IPS-20b (cell line): ENCODE measurements around the gene HOXB5.

Experiments used
- H3K27ac ChIP-seq: one replicate; pipeline ENCODE4 v1.5.1; 2013; ENCODE audit warnings: low read length
- H3K27me3 ChIP-seq: 2 replicates; pipeline ENCODE4 v1.6.1; 2013; ENCODE audit warnings: mild to moderate bottlenecking, low read length, inconsistent platforms; ENCODE audit not compliant: insufficient read depth
- H3K36me3 ChIP-seq: 2 replicates; pipeline ENCODE4 v1.6.1; 2013; ENCODE audit warnings: low read depth, mild to moderate bottlenecking, inconsistent platforms, low read length, moderate library complexity; ENCODE audit not compliant: insufficient read depth
- H3K4me1 ChIP-seq: 2 replicates; pipeline ENCODE4 v1.6.1; 2013; ENCODE audit warnings: mild to moderate bottlenecking, control low read depth, inconsistent platforms, low read length, moderate library complexity; ENCODE audit not compliant: insufficient read depth
- H3K4me3 ChIP-seq: 2 replicates; pipeline ENCODE4 v1.5.1; 2013; ENCODE audit warnings: mild to moderate bottlenecking, low read length, inconsistent platforms
- H3K9ac ChIP-seq: 2 replicates; pipeline ENCODE4 v1.6.1; 2013; ENCODE audit warnings: low read depth, mild to moderate bottlenecking, inconsistent platforms, low read length, moderate library complexity
- H3K9me3 ChIP-seq: 2 replicates; pipeline ENCODE4 v1.6.1; 2013; ENCODE audit warnings: mild to moderate bottlenecking, low read depth, low read length, inconsistent platforms; ENCODE audit not compliant: insufficient read depth

Gene HOXB5

DNA sequence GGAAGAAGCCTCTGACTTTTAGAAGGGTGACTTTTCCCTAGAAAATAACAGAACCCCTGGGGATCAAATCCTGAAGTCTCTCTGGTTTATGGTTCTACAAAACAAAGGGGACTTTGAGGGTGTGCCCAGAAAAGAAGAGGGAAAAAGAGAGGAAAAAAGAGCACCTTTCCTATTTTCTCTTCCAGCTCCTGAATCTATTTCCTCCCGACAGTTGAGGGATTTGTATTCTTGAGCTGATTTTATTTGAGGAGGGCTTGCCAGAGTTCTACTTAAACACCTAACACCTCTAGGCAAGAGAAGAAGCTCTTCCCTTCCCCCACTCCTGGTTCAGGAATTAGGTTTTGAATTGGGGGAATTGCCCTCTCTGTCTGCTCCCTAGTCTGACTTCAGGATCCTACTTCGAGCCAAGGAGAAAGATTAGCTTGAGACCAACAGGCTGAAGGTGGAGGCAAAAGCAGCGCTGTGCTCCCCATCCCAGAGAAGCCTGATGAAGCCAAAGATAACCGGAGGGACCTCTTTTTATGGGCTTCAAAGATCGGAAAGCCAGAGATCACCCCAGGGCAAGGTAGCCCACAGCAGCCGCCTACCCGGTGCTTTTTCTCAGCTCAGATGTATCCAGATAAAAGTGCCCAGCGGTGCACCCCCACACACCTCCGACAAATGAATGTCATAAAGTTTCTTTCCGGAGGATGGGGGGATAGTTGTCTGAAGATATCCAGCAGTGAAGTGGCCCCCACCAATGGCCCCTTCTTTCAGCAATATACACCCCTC, 4.3 kb downstream of the HOXB5 start:
- H3K27ac ChIP-seq = no peak overlapping the region
- no peak overlapping the region for H3K9ac ChIP-seq
- H3K27me3 ChIP-seq = peaks cover 100% of the 10 kb centered on the region

DNA sequence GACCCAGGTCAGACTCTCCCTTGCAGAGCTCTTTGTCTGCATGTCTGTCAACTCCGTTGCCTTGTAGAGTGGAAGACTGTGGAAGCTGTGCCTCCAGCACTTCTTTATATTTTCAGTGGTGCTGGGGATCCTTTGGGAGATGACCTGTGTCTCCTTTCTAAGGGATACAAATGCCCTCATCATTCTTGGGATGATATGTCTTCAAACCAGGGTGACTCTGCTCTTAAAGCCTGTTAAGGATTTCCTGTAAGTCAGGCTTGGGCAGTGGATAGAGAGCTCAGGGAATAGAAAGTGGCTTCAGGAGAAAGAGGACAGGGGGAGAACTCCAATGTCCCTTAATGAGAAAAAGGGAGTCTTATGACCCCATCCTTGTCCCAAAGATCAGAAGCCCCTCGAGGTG, 5.1 kb downstream of the HOXB5 start:
- Histone ChIP-seq H3K4me3 (no peak overlapping the region), H3K4me1 (no peaks in the 10 kb centered on the region), H3K27me3 (peaks cover 100% of the 10 kb centered on the region), H3K27ac (no peak overlapping the region), H3K36me3 (no peaks in the 10 kb centered on the region), H3K9me3 (peaks cover 3% of the 10 kb centered on the region; the same call in 1 of the 2 replicates), H3K9ac (no peak overlapping the region)

More for the DNA sequence above, 4.3 kb downstream of the HOXB5 start:
- Histone ChIP-seq H3K4me1 (peaks cover 3% of the 10 kb centered on the region; the same call in 1 of the 2 replicates), H3K9me3 (peaks cover 3% of the 10 kb centered on the region; the same call in 1 of the 2 replicates), H3K36me3 (no peaks in the 10 kb centered on the region), H3K4me3 (no peak overlapping the region)

DNA sequence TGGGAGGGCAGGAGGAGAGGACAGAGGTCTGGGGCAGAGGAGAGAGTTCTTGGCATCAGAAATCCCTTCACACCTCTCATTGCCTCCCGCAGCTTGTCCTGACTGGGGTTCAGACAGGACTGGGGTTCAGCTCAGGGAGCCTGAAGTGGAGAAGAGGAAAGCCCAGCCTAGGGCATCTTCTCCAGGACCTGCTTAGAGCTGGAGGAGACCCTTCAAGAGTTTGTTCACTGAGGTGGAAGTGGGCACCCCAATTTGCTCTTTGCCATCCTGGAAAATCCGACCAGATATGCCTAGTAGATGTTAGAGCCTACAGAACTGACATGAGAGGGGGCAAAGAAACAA, 5.5 kb downstream of the HOXB5 start:
- peaks cover 3% of the 10 kb centered on the region; the same call in 1 of the 2 replicates for H3K9me3 ChIP-seq
- no peaks in the 10 kb centered on the region for H3K36me3 ChIP-seq
- no peak overlapping the region for H3K4me3 ChIP-seq
- no peaks in the 10 kb centered on the region for H3K4me1 ChIP-seq
- no peak overlapping the region for H3K27ac ChIP-seq
- H3K27me3 ChIP-seq = peaks cover 100% of the 10 kb centered on the region
- H3K9ac ChIP-seq = no peak overlapping the region

DNA sequence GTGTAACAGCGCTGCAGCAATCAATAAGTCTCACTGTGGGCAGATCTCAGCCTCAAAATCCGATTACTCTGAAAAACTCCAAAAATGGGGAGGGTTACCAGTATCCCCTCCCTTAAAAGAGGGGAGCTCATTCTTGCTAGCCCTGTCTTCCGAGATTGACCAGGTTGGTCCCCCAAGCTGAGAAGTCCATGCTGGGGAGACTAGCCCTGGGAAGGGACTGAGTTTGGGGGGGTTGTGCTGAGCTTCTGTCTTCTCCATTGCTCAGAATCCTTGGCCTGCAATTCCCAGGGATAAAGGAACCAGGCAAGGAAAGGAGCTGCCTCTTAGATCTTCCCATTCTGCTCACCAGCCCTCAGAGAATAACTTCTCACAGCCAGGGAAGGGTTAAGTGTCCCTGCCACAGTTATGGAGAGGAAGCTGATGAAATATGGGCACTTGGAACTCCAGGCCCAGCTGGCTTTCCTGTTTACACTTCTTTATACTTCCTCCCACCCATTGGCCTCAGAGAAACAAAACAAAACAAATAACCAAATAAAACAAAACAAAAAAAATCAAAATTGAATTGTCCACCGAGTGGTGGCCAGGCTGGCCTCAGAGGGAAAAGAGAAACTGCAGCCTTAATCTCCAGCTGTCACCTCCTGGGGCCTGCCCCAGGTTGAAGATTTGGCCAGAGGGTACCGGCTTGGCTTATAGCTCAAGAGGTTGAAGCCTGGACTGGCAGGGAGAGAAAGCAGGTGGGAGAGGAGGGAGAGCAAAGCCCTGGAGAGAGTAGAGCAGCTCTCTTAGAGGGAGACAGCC, 6.1 kb downstream of the HOXB5 start:
- H3K9me3 ChIP-seq = peaks cover 5% of the 10 kb centered on the region; the same call in 1 of the 2 replicates
- peaks cover 100% of the 10 kb centered on the region for H3K27me3 ChIP-seq
- H3K36me3 ChIP-seq = no peaks in the 10 kb centered on the region
- no peaks in the 10 kb centered on the region for H3K4me1 ChIP-seq
- no peak overlapping the region for H3K9ac ChIP-seq
- H3K4me3 ChIP-seq = no peak overlapping the region
- H3K27ac ChIP-seq = no peak overlapping the region

DNA sequence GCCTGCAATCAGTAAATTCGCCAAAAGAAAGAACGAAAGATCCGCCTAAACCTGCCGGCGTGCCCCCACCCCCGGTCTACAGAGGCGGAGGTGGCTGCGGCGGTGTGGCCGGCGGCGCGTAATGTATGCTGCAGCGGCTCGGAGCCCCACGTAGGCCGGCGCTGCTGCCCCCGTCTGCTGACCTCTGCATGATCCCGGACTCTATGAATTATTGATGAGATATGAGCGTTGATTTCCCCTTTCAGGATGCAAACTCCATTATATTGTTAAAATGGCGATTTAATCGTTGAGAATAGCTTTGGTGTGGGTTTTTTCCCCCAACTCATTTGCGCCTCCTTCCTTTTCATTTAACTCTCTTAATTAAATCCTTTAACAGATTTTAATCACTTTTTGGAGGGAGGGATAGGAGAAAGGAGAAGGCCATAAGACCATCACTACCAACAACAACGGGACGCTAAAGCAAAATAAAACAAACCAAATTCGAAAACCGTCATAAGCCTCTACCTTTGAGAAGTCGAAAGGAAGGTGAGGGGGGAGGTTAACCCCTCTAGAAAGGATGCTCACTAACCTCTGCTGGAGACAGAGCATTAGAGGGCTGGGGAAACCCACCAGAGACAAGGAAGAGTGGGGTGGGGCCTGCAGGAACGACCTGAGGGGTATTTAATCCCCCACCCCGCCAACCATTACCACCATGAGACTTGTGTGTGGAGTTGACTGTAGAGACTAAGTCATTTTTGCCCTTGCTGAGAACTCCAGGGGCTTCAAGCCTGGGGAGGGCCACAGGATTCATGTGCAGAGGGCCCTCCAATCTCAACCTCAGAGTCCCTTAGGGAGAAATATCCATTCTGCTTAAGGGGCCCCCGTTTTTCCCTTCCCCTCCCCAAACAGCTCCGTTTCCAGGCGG, 7.0 kb downstream of the HOXB5 start:
- Histone ChIP-seq H3K4me1 (no peaks in the 10 kb centered on the region), H3K27me3 (peaks cover 100% of the 10 kb centered on the region), H3K9me3 (peaks cover 7% of the 10 kb centered on the region; the same call in 1 of the 2 replicates), H3K9ac (no peak overlapping the region), H3K27ac (no peak overlapping the region), H3K36me3 (no peaks in the 10 kb centered on the region), H3K4me3 (no peak overlapping the region)

DNA sequence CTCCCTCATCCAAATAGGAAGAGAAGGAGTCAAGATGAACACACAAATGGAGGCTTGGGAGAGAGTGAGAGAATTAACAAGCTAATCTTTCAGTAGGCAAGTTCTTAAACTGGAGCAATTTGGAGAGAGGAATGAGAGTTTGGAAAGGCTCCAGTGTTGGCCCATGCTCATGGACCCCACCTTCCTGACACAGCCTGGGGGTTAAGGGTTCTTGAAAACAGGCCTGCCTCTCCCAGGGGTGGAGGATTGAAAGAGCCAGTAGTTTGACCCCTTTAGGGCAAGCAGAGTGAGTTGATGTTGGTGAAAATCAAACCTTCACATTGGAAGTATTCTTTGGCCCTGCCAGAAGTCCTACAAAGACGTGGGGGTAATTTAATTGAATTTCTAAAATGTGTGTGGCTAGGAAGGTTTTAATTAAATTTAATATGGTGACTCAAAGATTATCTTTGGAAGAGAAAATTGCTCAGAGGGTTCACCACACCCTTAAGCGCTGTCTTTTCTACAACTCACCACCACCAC, 9.3 kb downstream of the HOXB5 start:
- Histone ChIP-seq H3K9me3 (peaks cover 7% of the 10 kb centered on the region; the same call in 1 of the 2 replicates), H3K36me3 (no peaks in the 10 kb centered on the region), H3K9ac (no peak overlapping the region), H3K4me3 (no peak overlapping the region), H3K27ac (no peak overlapping the region), H3K4me1 (no peaks in the 10 kb centered on the region), H3K27me3 (peaks cover 100% of the 10 kb centered on the region)

DNA sequence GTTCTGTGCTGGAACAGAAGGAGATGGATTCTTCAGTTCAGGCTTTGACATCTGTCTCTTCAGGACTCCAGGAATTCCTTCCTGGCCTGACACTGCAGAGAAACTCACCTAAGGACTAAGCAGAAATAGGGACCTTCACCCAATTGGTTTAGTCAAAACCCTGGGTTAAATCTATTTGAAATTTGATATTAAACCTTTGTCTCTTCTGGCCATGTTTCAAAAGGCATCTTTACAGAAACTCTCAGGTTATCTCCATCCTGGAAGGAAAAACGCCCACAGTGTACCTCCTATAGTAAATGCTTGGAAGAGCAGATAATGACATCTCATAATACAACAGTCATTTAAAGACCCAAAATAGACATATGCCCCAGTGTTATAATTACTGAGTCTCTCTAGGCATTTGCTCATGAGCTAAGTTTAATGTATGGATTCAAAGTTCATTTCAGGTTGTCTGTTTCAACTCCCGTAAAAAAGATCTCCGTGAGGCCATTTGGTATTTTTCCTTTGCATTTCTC, 9.8 kb downstream of the HOXB5 start:
- no peaks in the 10 kb centered on the region for H3K4me1 ChIP-seq
- no peak overlapping the region for H3K27ac ChIP-seq
- H3K9ac ChIP-seq = no peak overlapping the region
- H3K9me3 ChIP-seq = peaks cover 7% of the 10 kb centered on the region; the same call in 1 of the 2 replicates
- no peaks in the 10 kb centered on the region for H3K36me3 ChIP-seq
- H3K27me3 ChIP-seq = peaks cover 100% of the 10 kb centered on the region
- H3K4me3 ChIP-seq = no peak overlapping the region

DNA sequence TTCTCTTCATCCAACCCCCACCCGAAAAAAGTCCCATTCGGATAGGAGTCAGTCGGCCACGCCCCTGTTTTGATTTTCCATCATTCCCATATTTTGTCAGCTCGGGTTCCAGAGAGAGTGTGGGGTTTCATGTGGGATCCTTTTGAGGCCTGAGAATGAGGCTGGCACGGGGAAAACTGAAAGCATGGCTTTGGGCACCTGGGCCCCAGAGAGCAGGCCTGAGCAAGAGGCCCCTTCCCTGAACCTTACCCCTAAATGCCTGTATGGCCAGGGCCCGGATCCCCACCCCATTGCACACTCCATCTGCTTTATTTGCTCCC, 10.9 kb downstream of the HOXB5 start:
- Histone ChIP-seq H3K9me3 (peaks cover 7% of the 10 kb centered on the region; the same call in 1 of the 2 replicates), H3K4me3 (no peak overlapping the region), H3K4me1 (no peaks in the 10 kb centered on the region), H3K36me3 (no peaks in the 10 kb centered on the region), H3K27me3 (peaks cover 100% of the 10 kb centered on the region), H3K9ac (no peak overlapping the region), H3K27ac (no peak overlapping the region)

DNA sequence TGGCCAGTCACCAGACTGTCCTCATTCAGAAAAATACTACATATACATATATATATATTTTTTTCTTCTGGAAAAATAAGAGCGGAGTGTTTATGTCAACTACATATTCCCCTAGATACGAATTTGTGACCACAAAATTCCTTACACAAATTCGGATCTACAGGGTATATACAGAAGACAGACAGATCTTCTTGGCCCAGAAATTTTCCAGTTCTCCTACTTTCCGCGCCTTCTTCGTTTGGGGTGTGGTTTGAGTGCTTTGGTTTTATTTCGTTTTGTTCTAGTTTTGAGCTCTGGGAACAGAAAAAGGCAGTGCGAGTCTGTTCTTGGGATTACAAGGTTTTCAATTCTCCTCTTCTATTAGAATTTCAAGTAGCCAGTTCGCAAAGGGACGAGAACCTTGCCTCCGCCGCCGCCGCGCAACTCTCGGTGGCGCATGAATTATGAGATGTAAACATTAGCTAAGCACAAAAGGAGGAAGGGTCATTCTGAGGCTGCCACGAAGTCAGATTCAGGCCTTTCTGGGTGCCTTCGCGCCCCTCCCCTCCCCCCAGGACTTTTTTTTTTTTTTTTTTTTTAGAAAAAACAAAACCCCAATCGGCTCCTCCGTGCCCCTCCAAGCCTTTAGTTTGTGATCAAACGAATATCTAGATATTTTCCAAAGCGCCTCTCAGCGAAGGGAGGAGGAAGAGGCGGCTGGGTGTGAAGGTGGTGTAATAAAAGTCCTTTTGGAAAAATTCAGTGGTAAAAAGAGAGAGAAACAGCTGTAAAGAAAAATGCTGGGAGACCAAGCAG, 13.6 kb downstream of the HOXB5 start:
- no peak overlapping the region for H3K9ac ChIP-seq
- no peak overlapping the region for H3K27ac ChIP-seq
- no peaks in the 10 kb centered on the region for H3K36me3 ChIP-seq
- H3K4me1 ChIP-seq = no peaks in the 10 kb centered on the region
- H3K27me3 ChIP-seq = peaks cover 100% of the 10 kb centered on the region
- H3K4me3 ChIP-seq = no peak overlapping the region
- peaks cover 4% of the 10 kb centered on the region; the same call in 1 of the 2 replicates for H3K9me3 ChIP-seq

DNA sequence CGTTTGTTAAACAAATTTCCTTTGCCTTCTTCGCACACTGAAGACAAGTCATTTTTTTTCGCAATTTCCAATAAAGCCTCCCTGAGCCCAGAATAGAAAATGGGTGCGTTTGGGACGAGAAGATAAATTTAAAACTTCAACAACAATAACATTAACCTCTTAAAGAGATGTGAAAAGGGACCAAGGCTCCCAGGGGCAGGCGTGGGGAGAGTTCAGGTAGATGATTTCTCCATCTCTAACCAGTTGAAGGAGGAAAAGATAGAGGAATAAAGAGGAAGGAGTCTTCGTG, 14.2 kb downstream of the HOXB5 start:
- Histone ChIP-seq H3K9ac (no peak overlapping the region), H3K27ac (no peak overlapping the region), H3K36me3 (no peaks in the 10 kb centered on the region), H3K9me3 (peaks cover 4% of the 10 kb centered on the region; the same call in 1 of the 2 replicates), H3K4me1 (no peaks in the 10 kb centered on the region), H3K4me3 (no peak overlapping the region), H3K27me3 (peaks cover 100% of the 10 kb centered on the region)
